NCI-H2196 treated with DMSO at 0.1 percent for 48 hours (cell line): Measurements from ENCODE around the gene RAB3B.
A peak's percentile ranks its signal among the peaks of the same experiment; 100 is the strongest.
"Not testable (repeated sequence)": the region's sequence is repeated elsewhere in the genome, so short reads cannot be mapped to it uniquely, and the experiment has no call there.

Source experiments
- DNase-seq: peaks from one replicate; lab custom pipeline; 2025; ENCODE audit not compliant: unreplicated experiment; lab: John Stamatoyannopoulos, UW

Gene RAB3B

GRCh38 chr1:51990478-51990965, at the start of gene RAB3B:
Gene RAB3B (minus strand): TSS chr1:51990700. CDS start chr1:51977117, 13,583 bp downstream.
- DNase-seq, result peak; percentile 27

- no peak for DNase-seq
Observed at GRCh38 chr1:52037909-52038308, 47.4 kb upstream of the RAB3B start.

GRCh38 chr1:52037402-52037814, 46.9 kb upstream of the RAB3B start:
- DNase-seq, result peak; percentile 64

GRCh38 chr1:52034050-52034384, 43.5 kb upstream of the RAB3B start:
- no peak for DNase-seq

- DNase-seq, result peak; percentile 85
Observed at GRCh38 chr1:52033190-52034049, 42.9 kb upstream of the RAB3B start, which contains the start of gene KTI12. Gene KTI12 (minus strand): TSS chr1:52033810. CDS start chr1:52033761, 49 bp downstream.

- no peak for DNase-seq
Observed at GRCh38 chr1:52032785-52033131, 42.3 kb upstream of the RAB3B start.

GRCh38 chr1:52032124-52032784, 41.8 kb upstream of the RAB3B start:
- no peak for DNase-seq

GRCh38 chr1:52028839-52029238, 38.3 kb upstream of the RAB3B start:
- DNase-seq, result not testable (repeated sequence)

- no peak for DNase-seq
Observed at GRCh38 chr1:52028328-52028727, 37.8 kb upstream of the RAB3B start.

GRCh38 chr1:52026278-52026677, 35.8 kb upstream of the RAB3B start:
- DNase-seq, result no peak

- no peak for DNase-seq
Observed at GRCh38 chr1:52022133-52022532, 31.6 kb upstream of the RAB3B start.

- no peak for DNase-seq
Observed at GRCh38 chr1:52008071-52008809, 17.7 kb upstream of the RAB3B start.

- DNase-seq, result no peak
Observed at GRCh38 chr1:52007215-52008002, 16.9 kb upstream of the RAB3B start.

GRCh38 chr1:52006081-52006553, 15.6 kb upstream of the RAB3B start:
- DNase-seq, result not testable (repeated sequence)

GRCh38 chr1:52005548-52005947, 15.0 kb upstream of the RAB3B start:
- DNase-seq, result not testable (repeated sequence)

GRCh38 chr1:52003877-52004276, 13.4 kb upstream of the RAB3B start:
- no peak for DNase-seq

- DNase-seq, result peak; percentile 45
Observed at GRCh38 chr1:52002038-52002917, 11.8 kb upstream of the RAB3B start.

GRCh38 chr1:51998701-51999100, 8.2 kb upstream of the RAB3B start:
- no peak for DNase-seq

GRCh38 chr1:51997974-51998382, 7.5 kb upstream of the RAB3B start:
- DNase-seq, result no peak
